Measurements from ENCODE around the gene ARF6.
"Not testable (repeated sequence)": the region's sequence is repeated elsewhere in the genome, so short reads cannot be mapped to it uniquely, and the experiment has no call there.

DNA sequence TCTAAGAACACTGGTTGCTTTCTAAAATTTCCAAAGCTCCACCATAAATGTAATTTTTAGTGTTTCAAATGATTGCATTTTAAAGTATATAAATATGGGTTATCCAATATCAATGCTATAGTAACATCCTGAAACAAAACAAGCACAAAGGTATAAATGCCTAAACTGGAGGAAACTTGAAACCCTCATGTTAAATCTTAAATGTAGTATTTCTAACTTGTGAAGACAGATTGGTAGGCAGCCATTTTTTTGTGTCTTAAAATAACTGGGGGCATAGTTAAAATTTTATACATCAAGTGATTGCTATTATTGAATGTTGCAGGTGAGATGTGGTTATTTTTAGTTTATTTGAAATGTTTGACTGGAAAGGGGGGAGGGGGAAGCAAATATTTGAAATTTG, 3.4 kb downstream of the ARF6 start:
- not testable (repeated sequence) for TF ChIP-seq BACH2 (CRISPR knock-in tag; IDR thresholded peaks at IDR 0.05; ENCODE audit: borderline replicate concordance)
- TF ChIP-seq, protein P1, sequence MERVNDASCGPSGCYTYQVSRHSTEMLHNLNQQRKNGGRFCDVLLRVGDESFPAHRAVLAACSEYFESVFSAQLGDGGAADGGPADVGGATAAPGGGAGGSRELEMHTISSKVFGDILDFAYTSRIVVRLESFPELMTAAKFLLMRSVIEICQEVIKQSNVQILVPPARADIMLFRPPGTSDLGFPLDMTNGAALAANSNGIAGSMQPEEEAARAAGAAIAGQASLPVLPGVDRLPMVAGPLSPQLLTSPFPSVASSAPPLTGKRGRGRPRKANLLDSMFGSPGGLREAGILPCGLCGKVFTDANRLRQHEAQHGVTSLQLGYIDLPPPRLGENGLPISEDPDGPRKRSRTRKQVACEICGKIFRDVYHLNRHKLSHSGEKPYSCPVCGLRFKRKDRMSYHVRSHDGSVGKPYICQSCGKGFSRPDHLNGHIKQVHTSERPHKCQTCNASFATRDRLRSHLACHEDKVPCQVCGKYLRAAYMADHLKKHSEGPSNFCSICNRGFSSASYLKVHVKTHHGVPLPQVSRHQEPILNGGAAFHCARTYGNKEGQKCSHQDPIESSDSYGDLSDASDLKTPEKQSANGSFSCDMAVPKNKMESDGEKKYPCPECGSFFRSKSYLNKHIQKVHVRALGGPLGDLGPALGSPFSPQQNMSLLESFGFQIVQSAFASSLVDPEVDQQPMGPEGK (CRISPR knock-in tag; IDR thresholded peaks at IDR 0.05; ENCODE audit: borderline replicate concordance): not testable (repeated sequence)
